ENCODE data around the gene NAP1L4. TPM values are rescaled to one million over a fixed set of nuclear protein-coding genes. Genes with fewer than 3 reads are reported as not detected.

The NAP1L4 gene
- polyA plus RNA-seq, 3 donors = 33.1 to 59.3 (median 55.6) TPM

DNA sequence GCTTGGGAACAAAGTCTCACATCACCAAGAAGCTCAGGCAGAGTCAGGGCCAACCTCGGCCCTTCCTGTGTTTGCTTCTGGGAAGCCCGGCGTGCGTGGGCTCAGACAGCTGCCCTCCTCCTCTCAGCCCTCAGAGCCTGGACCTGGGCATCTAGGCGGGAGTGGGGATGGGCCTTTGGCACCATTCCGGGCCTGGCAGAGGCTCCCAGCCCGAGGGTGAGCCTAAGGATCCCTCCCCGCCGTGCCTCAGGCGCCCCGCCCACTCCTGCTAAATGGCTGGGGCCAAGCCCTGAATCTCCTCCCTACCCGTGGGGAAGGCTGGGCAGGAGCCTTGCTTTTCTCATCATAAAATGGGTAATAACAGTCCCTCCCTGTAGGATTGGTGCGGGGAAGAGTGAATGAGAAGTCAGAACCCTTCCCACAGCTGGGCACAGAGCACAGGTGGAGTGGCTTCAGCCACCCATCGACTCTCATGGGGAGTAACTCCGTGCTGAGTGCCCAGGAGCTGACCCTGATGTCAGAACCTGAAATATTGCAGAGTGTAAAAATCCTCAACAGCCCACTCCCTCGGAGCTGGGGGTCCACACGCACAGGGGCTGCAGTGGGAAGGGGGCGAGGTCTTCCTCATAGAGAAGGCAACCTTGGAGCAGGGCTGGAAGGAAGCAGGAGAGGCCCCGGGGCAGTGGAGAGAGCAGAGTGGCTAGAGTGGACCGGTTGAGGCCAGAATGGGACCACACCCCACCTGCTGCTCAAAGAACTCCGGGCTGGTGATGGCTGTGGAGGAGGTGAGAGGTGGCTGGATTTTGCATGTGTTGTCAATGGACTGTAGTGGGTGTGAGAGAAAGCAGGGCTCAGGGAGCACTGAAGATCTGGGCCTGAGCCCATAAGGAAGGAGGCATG lies 87.7 kb downstream of the NAP1L4 start:
- H3K27ac ChIP-seq (ENCODE audit: low read depth, low read length) = no peak overlapping the region
- WGBS, 3 donors = 70 to 76% (median 71%) methylated on average over 21 of the region's 21 CpGs

DNA sequence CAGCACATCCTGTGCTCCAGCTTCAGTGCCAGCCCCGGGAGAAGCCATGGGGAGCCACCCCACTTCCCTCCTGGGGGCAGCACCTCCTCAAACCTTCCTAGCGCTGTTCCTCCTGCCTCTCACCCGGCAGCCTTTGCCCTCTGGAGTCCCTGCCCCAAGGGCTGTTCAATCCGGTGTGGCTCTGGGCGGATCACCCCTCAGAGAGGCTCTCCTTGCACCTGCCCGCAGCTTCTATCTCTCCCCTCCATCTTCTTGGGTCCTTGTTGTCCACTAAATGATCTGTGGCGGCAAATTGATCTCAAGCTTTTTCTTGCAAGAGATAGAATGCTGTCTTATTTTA lies 88.5 kb downstream of the NAP1L4 start:
- no peak overlapping the region for H3K27ac ChIP-seq (ENCODE audit: low read depth, low read length)
- 69 to 93% (median 83%) methylated on average over 7 of the region's 7 CpGs for WGBS, 3 donors

DNA sequence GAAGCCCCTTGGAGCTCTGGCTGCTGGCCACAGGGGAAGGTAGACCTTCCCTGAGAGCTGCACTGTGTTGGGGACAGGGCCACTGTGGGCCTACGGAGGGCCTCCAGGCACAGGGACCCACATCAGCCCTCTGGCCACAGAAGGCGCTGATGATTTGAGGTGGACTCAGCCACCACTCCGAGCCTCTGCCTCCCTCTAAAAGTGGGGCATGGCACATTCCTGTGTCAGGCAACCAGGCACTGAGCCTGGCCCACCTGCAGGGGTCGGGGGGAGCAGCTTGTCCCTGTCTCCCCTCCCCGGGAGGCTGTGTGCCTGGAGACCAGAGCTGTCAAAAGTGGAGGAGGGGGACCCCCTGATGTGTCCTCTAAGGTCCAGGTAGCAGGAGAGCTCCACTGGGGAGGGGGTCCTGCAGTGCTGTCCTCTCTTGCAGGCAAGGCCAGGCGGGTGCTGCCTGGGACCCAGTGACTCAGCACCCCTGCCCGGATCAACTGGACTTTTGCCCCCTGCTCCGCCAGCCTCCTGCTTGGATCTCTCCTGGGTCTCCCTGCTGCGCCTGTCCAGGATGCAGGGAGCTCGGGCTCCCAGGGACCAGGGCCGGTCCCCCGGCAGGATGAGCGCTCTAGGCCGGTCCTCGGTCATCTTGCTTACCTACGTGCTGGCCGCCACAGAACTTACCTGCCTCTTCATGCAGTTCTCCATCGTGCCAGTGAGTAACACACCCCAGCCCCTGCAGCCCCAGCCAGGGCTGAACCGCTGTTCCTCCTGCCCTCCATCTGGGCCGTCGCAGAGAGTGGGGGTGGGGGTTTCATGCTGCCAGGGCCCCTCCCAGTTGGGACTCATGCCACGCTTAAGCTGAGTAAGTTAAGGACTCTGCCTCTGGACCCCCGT lies 89.1 kb downstream of the NAP1L4 start:
- WGBS, 3 donors = 69 to 81% (median 78%) methylated on average over 23 of the region's 23 CpGs
- no peak overlapping the region for H3K27ac ChIP-seq (ENCODE audit: low read depth, low read length)

DNA sequence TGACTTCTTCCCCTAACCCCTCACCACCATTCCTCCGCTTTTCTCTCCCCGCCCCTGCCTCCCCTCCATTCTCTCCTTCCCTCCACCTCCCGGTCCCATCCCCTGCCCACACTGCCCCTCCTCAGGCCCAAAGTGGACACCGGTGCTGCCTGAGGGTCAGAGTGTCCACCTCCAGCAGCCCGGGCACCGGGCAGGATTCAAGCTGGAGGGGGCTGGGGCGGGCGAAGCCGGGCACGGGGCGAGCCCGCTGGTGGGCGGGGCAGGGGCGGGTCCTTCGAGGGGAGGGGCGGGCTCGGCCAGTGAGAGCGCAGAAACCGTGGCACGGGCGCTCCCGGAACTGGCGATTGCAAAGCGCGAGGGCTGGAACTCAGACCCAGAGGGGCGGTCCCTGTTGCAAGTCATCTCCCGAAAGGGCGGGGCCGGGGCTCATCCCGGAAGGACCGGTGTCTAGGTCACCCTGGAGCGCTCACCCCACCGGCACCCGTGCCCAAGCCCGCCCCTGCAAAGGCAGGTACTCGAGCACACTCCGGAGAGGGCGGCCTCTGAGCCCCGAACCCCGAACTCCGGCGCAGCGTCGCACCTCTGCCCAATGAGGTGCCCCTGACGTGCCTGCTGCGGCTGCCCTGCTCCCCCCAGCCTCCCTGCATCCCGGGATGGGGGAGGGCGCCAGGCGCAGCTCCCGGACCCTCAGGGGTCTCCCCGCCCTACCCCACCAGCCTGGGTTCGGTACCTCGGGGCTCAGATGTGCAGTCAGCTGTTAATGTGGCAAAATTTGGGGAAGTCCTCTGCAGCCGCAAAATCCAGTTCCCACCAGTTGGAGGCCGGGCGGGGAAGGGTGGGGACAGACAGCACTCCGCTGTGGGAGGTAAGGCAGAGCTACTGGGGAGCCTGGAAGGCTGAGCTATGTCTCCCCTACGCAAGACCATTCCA lies 90.0 kb downstream of the NAP1L4 start:
- WGBS, 3 donors = 5 to 6% (median 6%) methylated on average over 54 to 58 of the region's 58 CpGs
- H3K27ac ChIP-seq (ENCODE audit: low read depth, low read length) = no peak overlapping the region

DNA sequence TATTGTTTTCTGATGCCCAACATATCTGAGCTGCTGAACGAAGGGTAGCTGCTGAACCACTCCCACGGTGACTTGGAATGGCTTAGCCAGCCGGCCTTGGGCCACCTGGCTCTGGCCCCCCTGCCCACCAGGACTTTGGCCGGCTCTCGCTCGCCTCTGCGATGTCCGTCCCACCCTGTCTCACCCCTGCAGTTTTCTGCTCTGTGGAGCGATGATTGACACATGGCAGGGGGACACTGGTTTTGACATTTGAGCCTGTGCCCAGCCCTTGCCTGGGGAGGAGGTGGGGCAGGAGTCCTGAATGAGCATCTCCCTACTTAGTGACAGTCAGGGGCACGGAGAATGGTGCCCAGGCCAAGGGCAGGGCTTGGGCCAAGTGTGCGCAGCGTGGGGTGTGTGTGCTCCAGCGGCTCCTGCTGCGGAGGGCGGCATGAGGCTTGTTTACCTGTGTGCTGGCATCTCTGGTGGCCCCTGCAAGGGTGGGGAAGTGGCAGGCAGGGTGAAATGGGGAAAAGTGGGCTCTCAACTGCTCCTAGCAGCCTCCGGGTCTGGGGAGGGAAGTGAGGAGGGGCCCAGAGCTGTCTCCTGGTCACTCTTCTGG lies 90.8 kb downstream of the NAP1L4 start:
- H3K27ac ChIP-seq (ENCODE audit: low read depth, low read length) = no peak overlapping the region
- WGBS, 3 donors = 75 to 90% (median 89%) methylated on average over 16 of the region's 16 CpGs

DNA sequence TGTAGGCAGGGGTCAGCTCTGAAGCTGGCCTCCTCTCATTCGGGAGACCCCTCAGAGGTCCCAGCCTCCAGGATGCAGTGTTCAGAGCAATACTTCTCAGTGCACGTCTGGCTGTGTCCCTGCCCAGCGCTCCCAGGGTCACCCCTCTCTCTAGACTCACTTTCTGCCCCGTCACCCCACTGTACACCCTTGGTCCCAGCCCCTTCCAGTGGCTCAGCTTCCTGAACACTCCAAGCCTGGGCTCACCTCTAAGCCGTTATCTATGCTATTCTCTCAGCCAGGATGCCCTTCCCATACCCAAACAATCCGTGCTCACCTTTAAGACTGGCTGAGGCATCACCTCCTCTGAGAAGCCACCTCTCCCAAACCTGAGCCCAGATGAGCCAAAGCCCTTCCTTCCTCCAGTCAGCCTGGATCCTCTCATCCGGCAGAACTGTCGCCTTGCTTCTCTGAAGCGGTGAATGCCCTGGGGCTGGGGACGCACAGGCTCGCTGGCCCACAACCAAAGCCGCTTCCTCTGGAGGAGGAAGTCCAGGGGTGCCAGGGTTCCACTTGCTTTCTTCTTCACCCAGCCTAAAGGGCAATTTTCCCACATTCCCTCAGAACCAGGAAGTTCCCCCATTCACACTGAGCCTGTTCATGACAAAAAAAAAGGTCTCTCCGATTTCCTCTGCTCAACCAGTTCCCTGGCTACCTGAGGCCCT lies 92.9 kb downstream of the NAP1L4 start:
- 47 to 66% (median 54%) methylated on average over 13 of the region's 13 CpGs for WGBS, 3 donors
- no peak overlapping the region for H3K27ac ChIP-seq (ENCODE audit: low read depth, low read length)

DNA sequence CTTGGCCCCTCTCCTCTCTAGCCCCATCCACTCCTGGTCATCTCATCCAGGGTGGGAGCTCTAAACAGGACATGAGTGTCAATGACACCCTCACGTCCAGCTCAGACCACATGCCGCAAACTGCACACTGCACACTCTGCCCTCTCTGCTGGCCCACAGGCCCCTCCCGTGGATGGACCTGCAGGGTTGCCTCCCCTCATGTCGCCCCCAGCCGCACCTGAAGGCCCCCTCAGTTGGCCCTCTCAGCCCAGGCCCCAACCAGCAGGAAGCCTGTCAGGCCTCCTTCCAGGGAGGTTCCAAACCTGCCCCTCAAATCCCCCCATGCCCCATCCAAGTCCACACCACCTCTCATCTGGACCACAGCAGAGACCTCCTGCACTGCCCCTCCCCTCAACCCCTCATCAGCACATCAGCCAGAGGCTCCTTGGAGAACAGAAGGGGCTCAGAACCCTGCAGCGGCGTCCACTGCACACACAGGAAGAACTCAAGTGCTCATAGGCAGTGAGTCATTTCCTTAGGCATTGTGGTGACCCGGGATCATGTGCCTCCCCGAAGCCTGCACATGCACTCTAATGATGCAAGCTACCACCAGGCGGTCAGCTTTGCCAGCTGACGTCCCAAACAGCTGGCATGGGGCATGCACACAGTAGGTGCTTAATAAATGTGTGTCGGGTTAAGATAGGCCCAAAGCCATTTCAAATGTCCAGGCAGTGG lies 93.6 kb downstream of the NAP1L4 start:
- H3K27ac ChIP-seq (ENCODE audit: low read depth, low read length) = no peak overlapping the region
- 50 to 76% (median 52%) methylated on average over 12 of the region's 12 CpGs for WGBS, 3 donors

DNA sequence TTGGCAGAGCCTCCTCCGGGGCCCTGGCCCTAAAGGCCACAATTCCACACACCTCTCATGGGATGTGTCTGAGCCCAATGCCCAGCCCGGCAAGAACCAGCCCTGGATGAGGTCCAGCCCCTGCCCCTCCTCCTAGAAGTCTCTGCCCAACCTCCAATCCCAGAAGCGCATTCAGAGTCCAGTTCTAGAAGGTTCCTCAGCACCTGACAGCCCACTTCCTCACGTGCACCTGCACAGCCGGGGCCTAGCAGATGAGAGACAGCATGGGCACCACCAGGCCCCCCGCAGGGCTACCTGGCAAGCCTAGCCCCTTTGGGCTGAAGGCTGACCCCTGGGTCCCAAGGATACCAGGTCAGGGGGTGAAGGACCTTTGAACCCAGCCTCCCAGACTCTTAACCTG lies 95.1 kb downstream of the NAP1L4 start:
- WGBS, 3 donors = 90 to 94% (median 92%) methylated on average over 6 of the region's 6 CpGs

DNA sequence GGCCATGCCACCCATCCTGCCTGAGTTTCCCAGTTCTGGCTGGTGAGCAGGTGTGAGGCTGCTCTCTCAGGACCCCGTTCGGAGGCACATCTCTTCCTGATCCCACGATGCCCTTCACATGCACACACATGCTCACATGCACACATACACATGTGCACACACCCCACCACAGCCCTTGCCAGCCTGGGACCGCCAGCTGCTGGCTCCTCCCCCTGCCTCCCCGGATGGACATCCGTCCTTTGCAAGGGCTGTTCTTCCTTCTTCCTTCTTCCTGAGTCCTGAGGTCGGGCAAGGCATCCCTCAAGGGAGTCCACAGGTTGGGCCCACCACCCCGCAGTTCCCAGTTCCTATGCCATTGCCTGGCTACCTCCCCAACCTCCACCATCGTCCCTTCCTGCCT lies 96.1 kb downstream of the NAP1L4 start:
- WGBS, 3 donors = 79 to 87% (median 80%) methylated on average over 9 of the region's 9 CpGs
- no peak overlapping the region for H3K27ac ChIP-seq (ENCODE audit: low read depth, low read length)

More for the DNA sequence above, 95.1 kb downstream of the NAP1L4 start:
- no peak overlapping the region for H3K27ac ChIP-seq (ENCODE audit: low read depth, low read length)

Other genes with a start within 250 kb of the NAP1L4 start
- gene CDKN1C, start 106.6 kb downstream of the NAP1L4 start, polyA plus RNA-seq = 100 to 1,000 TPM in 2 of 3 donors, 10 to 100 TPM in 1; 22.4 to 254 (median 109) TPM
- gene PHLDA2, start 62.9 kb downstream of the NAP1L4 start, polyA plus RNA-seq = 10 to 100 TPM in 1 of 3 donors, 1 to 10 TPM in 2; 5.5 to 19.7 (median 6.7) TPM
- gene CARS1, start 65.1 kb upstream of the NAP1L4 start, polyA plus RNA-seq = 10 to 100 TPM; 24.7 to 81.4 (median 33.1) TPM
- 10 to 100 TPM in 2 of 3 donors, 1 to 10 TPM in 1; 9.5 to 25.3 (median 19.7) TPM for gene OSBPL5, start 173.0 kb upstream of the NAP1L4 start, polyA plus RNA-seq
- gene MRGPRG, start 226.5 kb upstream of the NAP1L4 start, polyA plus RNA-seq = not detected
- under 1 TPM in 1 of 3 donors, not detected in 2; 0.06 TPM for gene MRGPRE, start 240.1 kb upstream of the NAP1L4 start, polyA plus RNA-seq